HEK293 (cell line): ENCODE data around the gene ZNF665.

Experiments
- CTCF ChIA-PET: fragments of 350-600 bp; formaldehyde crosslinking; extraction: SDS; loops from one replicate; lab custom pipeline; 2021; ENCODE audit warnings: antibody characterized with exemption; lab: Yijun Ruan, JAX
- POLR2A ChIA-PET: fragments of 300-600 bp; formaldehyde crosslinking; extraction: SDS; loops from one replicate; lab custom pipeline; 2020; ENCODE audit warnings: antibody characterized with exemption, inconsistent platforms; lab: Yijun Ruan, JAX
- H3K27ac ChIP-seq: fragments of 200-500 bp; sonication (Bioruptor generic); 2 replicates; pipeline ENCODE4 v1.5.1; 2014; ENCODE audit warnings: low read depth, low read length, control low read depth, inconsistent platforms; ENCODE audit errors: extremely low read depth
- H3K36me3 ChIP-seq, 2 experiments: fragments of 200-500 bp in 1 of 2; sonication (Bioruptor generic) in 1 of 2; 1 replicate in 1 of 2; 2 replicates in 1 of 2; pipeline ENCODE4 v1.5.1; 2014 to 2017; ENCODE audit warnings: inconsistent platforms in 2 of 2, low read length in 2 of 2; ENCODE audit not compliant: control insufficient read depth in 2 of 2, insufficient read depth in 1 of 2
- H3K4me1 ChIP-seq: fragments of 200-500 bp; sonication (Bioruptor generic); 2 replicates; pipeline ENCODE4 v1.5.1; 2014; ENCODE audit warnings: mild to moderate bottlenecking, low read length, inconsistent platforms; ENCODE audit not compliant: control insufficient read depth, insufficient read depth
- H3K4me3 ChIP-seq: 2 replicates; pipeline ENCODE4 v1.5.1; 2011; ENCODE audit warnings: low read depth, mild to moderate bottlenecking, control low read depth, low read length, moderate library complexity
- H3K9me3 ChIP-seq: fragments of 200-500 bp; sonication (Bioruptor generic); 2 replicates; pipeline ENCODE4 v1.5.1; 2014; ENCODE audit warnings: low read depth, low read length, inconsistent platforms; ENCODE audit not compliant: control insufficient read depth, insufficient read depth
- FEZF1 ChIP-seq: fragments of 450-650 bp; formaldehyde crosslinking; IDR thresholded peaks from 2 replicates; pipeline ENCODE4 v1.5.1; 2016; ENCODE audit warnings: missing biosample characterization, missing genetic modification characterization
- HOXC10 ChIP-seq: sonication (generic); formaldehyde crosslinking; IDR thresholded peaks from 2 replicates; pipeline ENCODE4 v1.8.1; 2023; ENCODE audit warnings: mild to moderate bottlenecking, missing genetic modification reagents
- KLF1 ChIP-seq: fragments of 450-650 bp; formaldehyde crosslinking; IDR thresholded peaks from 2 replicates; pipeline ENCODE4 v1.5.1; 2016; ENCODE audit warnings: missing biosample characterization, missing genetic modification characterization
- KLF8 ChIP-seq: fragments of 450-650 bp; formaldehyde crosslinking; IDR thresholded peaks from 2 replicates; pipeline ENCODE4 v1.5.1; 2016; ENCODE audit warnings: missing biosample characterization, missing genetic modification characterization
- PRDM6 ChIP-seq: fragments of 450-650 bp; formaldehyde crosslinking; IDR thresholded peaks from 2 replicates; pipeline ENCODE4 v1.5.1; 2017; ENCODE audit warnings: missing biosample characterization, missing genetic modification characterization
- SCRT2 ChIP-seq: fragments of 450-650 bp; formaldehyde crosslinking; IDR thresholded peaks from 2 replicates; pipeline ENCODE4 v1.5.1; 2016; ENCODE audit warnings: missing biosample characterization, missing genetic modification characterization
- SETDB1 ChIP-seq: IDR thresholded peaks from one replicate; pipeline ENCODE4 v1.6.1; 2017; ENCODE audit warnings: mild to moderate bottlenecking, low read length, moderate library complexity, mixed read lengths; ENCODE audit not compliant: insufficient read length
- TRIM28 ChIP-seq: IDR thresholded peaks from 2 replicates; pipeline ENCODE4 v1.6.1; 2011; ENCODE audit warnings: low read length, control low read depth, borderline replicate concordance
- ZBTB20 ChIP-seq: fragments of 450-650 bp; formaldehyde crosslinking; IDR thresholded peaks from 2 replicates; pipeline ENCODE4 v1.5.1; 2016; ENCODE audit warnings: missing biosample characterization, missing genetic modification characterization
- ZFHX2 ChIP-seq: fragments of 450-650 bp; formaldehyde crosslinking; conservative IDR thresholded peaks from 2 replicates; pipeline ENCODE4 v1.5.1; 2016; ENCODE audit warnings: missing biosample characterization, missing genetic modification characterization
- ZNF10 ChIP-seq: fragments of 450-650 bp; formaldehyde crosslinking; IDR thresholded peaks from 2 replicates; pipeline ENCODE4 v1.5.1; 2017; ENCODE audit warnings: missing biosample characterization, missing genetic modification characterization
- ZNF114 ChIP-seq: fragments of 450-650 bp; formaldehyde crosslinking; IDR thresholded peaks from 2 replicates; pipeline ENCODE4 v1.5.0; 2017; ENCODE audit warnings: missing biosample characterization, missing genetic modification characterization
- ZNF16 ChIP-seq: fragments of 450-650 bp; formaldehyde crosslinking; IDR thresholded peaks from 2 replicates; pipeline ENCODE4 v1.5.1; 2016; ENCODE audit warnings: low read depth, missing biosample characterization, missing genetic modification characterization
- ZNF174 ChIP-seq: fragments of 450-650 bp; formaldehyde crosslinking; IDR thresholded peaks from 2 replicates; pipeline ENCODE4 v1.5.0; 2017; ENCODE audit warnings: missing biosample characterization, mild to moderate bottlenecking, missing genetic modification characterization
- ZNF221 ChIP-seq: fragments of 450-650 bp; formaldehyde crosslinking; IDR thresholded peaks from 2 replicates; pipeline ENCODE4 v1.5.1; 2017; ENCODE audit warnings: missing biosample characterization, missing genetic modification characterization, borderline replicate concordance
- ZNF223 ChIP-seq: fragments of 450-650 bp; formaldehyde crosslinking; IDR thresholded peaks from 2 replicates; pipeline ENCODE4 v1.5.1; 2016; ENCODE audit warnings: missing biosample characterization, missing genetic modification characterization
- ZNF274 ChIP-seq, 2 experiments: fragments of 200-500 bp in 1 of 2; fragments of 450-650 bp in 1 of 2; sonication (Bioruptor generic) in 1 of 2; formaldehyde crosslinking in 1 of 2; IDR thresholded peaks; 2 replicates each; pipeline versions ENCODE4 v1.5.1 to v1.6.1; 2014 to 2016; ENCODE audit warnings: borderline replicate concordance in 1 of 2, inconsistent platforms in 1 of 2, low read length in 1 of 2, missing biosample characterization in 1 of 2, missing genetic modification characterization in 1 of 2
- ZNF311 ChIP-seq: fragments of 450-650 bp; formaldehyde crosslinking; IDR thresholded peaks from 2 replicates; pipeline ENCODE4 v1.5.1; 2017; ENCODE audit warnings: missing biosample characterization, missing genetic modification characterization, borderline replicate concordance
- ZNF324 ChIP-seq: fragments of 450-650 bp; formaldehyde crosslinking; IDR thresholded peaks from 2 replicates; pipeline ENCODE4 v1.5.1; 2016; ENCODE audit warnings: missing biosample characterization, missing genetic modification characterization
- ZNF366 ChIP-seq: fragments of 450-650 bp; formaldehyde crosslinking; conservative IDR thresholded peaks from 2 replicates; pipeline ENCODE4 v1.5.1; 2016; ENCODE audit warnings: missing biosample characterization, missing genetic modification characterization
- ZNF48 ChIP-seq: fragments of 450-650 bp; formaldehyde crosslinking; IDR thresholded peaks from 2 replicates; pipeline ENCODE4 v1.5.1; 2016; ENCODE audit warnings: missing biosample characterization, missing genetic modification characterization
- ZSCAN16 ChIP-seq: fragments of 450-650 bp; formaldehyde crosslinking; IDR thresholded peaks from 2 replicates; pipeline ENCODE4 v1.5.1; 2016; ENCODE audit warnings: missing biosample characterization, missing genetic modification characterization
- ZXDB ChIP-seq: fragments of 450-650 bp; formaldehyde crosslinking; IDR thresholded peaks from 2 replicates; pipeline ENCODE4 v1.5.1; 2016; ENCODE audit warnings: missing biosample characterization, missing genetic modification characterization
- TF ChIP-seq, protein P1 (sequence below): sonication (generic); formaldehyde crosslinking; IDR thresholded peaks from 2 replicates; pipeline ENCODE4 v1.8.1; 2022; ENCODE audit warnings: mild to moderate bottlenecking, moderate library complexity, missing genetic modification reagents
- TF ChIP-seq, protein P2 (sequence below): fragments of 450-650 bp; formaldehyde crosslinking; IDR thresholded peaks from 2 replicates; pipeline ENCODE4 v1.5.1; 2016; ENCODE audit warnings: missing biosample characterization, missing genetic modification characterization
- TF ChIP-seq, protein P3 (sequence below): fragments of 450-650 bp; formaldehyde crosslinking; IDR thresholded peaks from 2 replicates; pipeline ENCODE4 v1.5.1; 2016; ENCODE audit warnings: missing biosample characterization, missing genetic modification characterization

The ZNF665 gene

GRCh38 chr19:53192771-53193534, at the start of gene ZNF665:
ZNF665 (minus strand) TSS chr19:53193358; CDS start chr19:53182898, 10,460 bp downstream.
- H3K4me1 ChIP-seq = no peaks in the 10 kb centered on the region
- TF ChIP-seq, protein P1, sequence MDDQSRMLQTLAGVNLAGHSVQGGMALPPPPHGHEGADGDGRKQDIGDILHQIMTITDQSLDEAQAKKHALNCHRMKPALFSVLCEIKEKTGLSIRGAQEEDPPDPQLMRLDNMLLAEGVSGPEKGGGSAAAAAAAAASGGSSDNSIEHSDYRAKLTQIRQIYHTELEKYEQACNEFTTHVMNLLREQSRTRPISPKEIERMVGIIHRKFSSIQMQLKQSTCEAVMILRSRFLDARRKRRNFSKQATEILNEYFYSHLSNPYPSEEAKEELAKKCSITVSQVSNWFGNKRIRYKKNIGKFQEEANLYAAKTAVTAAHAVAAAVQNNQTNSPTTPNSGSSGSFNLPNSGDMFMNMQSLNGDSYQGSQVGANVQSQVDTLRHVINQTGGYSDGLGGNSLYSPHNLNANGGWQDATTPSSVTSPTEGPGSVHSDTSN (CRISPR knock-in tag) = no peak
- TF ChIP-seq ZNF366 (tag by site-specific recombination) (no peak), ZNF324 (tag by site-specific recombination) (no peak), SCRT2 (no peak), ZNF221 (tag by site-specific recombination) (no peak), ZFHX2 (no peak), PRDM6 (no peak), KLF1 (no peak)
- H3K27ac ChIP-seq = no peak within 1 kb of the TSS
- CTCF ChIA-PET = no interaction called here
- no peaks in the 10 kb centered on the region; the same call in 1 of the 2 replicates for H3K9me3 ChIP-seq
- POLR2A ChIA-PET = no interaction called here
- H3K4me3 ChIP-seq = peak within 1 kb of the TSS; percentile 28
- H3K36me3 ChIP-seq = no peaks in the 10 kb centered on the region

GRCh38 chr19:53237114-53237777, 44.1 kb upstream of the ZNF665 start:
- Histone ChIP-seq H3K36me3 (peaks cover 0 to 28% of the 10 kb centered on the region in 2 experiments; a peak in 1 of 3 replicates), H3K4me1 (no peaks in the 10 kb centered on the region), H3K9me3 (peaks cover 2% of the 10 kb centered on the region), H3K27ac (no peak overlapping the region), H3K4me3 (no peak overlapping the region)
- ChIA-PET POLR2A (interaction anchor here (0.6 kb wide), 1 partner anchor 450 kb away, joined by 8 read pairs; no protein-coding TSS in a partner anchor), CTCF (no interaction called here)
- TF ChIP-seq ZXDB (tag by site-specific recombination) (no peak), ZNF311 (tag by site-specific recombination) (no peak), ZBTB20 (tag by site-specific recombination) (no peak), ZNF223 (no peak), KLF8 (tag by site-specific recombination) (no peak), HOXC10 (no peak), FEZF1 (tag by site-specific recombination) (no peak), ZNF48 (tag by site-specific recombination) (no peak), ZNF274 (IDR thresholded peaks at IDR 0.05; ENCODE audit: low read length) (peak; percentile 40; the same call in 1 of the 2 replicates), ZNF274 (tag by site-specific recombination; IDR thresholded peaks at IDR 0.05; ENCODE audit: borderline replicate concordance) (peak; percentile 82; the same call in 1 of the 2 replicates), TRIM28 (peak; percentile 63; the same call in 1 of the 2 replicates), ZNF174 (tag by site-specific recombination) (no peak), ZNF10 (no peak), ZSCAN16 (tag by site-specific recombination) (no peak), ZNF114 (no peak), ZNF16 (tag by site-specific recombination) (no peak), SETDB1 (peak; percentile 88)
- TF ChIP-seq, protein P2, sequence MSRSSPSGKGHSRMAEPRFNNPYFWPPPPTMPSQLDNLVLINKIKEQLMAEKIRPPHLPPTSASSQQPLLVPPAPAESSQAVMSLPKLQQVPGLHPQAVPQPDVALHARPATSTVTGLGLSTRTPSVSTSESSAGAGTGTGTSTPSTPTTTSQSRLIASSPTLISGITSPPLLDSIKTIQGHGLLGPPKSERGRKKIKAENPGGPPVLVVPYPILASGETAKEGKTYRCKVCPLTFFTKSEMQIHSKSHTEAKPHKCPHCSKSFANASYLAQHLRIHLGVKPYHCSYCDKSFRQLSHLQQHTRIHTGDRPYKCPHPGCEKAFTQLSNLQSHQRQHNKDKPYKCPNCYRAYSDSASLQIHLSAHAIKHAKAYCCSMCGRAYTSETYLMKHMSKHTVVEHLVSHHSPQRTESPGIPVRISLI (tag by site-specific recombination) = no peak
- TF ChIP-seq, protein P3, sequence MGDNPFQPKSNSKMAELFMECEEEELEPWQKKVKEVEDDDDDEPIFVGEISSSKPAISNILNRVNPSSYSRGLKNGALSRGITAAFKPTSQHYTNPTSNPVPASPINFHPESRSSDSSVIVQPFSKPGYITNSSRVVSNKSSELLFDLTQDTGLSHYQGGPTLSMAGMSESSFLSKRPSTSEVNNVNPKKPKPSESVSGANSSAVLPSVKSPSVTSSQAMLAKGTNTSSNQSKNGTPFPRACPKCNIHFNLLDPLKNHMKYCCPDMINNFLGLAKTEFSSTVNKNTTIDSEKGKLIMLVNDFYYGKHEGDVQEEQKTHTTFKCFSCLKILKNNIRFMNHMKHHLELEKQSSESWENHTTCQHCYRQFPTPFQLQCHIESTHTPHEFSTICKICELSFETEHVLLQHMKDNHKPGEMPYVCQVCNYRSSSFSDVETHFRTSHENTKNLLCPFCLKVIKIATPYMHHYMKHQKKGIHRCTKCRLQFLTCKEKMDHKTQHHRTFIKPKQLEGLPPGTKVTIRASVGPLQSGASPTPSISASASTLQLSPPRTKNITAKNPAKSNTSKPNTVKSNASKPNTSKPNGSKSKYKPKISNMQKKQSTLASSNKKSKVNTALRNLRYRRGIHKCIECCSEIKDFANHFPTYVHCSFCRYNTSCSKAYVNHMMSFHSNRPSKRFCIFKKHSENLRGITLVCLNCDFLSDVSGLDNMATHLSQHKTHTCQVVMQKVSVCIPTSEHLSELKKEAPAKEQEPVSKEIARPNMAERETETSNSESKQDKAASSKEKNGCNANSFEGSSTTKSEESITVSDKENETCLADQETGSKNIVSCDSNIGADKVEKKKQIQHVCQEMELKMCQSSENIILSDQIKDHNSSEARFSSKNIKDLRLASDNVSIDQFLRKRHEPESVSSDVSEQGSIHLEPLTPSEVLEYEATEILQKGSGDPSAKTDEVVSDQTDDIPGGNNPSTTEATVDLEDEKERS (tag by site-specific recombination) = no peak
- TF ChIP-seq, protein P1 (CRISPR knock-in tag) = no peak
